ENCODE measurements around the gene FBXO22. TPM values are rescaled to one million over a fixed set of nuclear protein-coding genes. Genes with fewer than 3 reads are reported as not detected.
"Not testable (repeated sequence)": the region's sequence is repeated elsewhere in the genome, so short reads cannot be mapped to it uniquely, and the experiment has no call there.

Gene FBXO22
- polyA plus RNA-seq, 1 donor = 21.7 TPM

GRCh38 chr15:75920079-75920478 is 16.4 kb downstream of the FBXO22 start:
- DNase-seq (ENCODE audit: low read depth) = no peak

- DNase-seq (ENCODE audit: low read depth) = no peak
Observed at GRCh38 chr15:75921732-75922703, 18.3 kb downstream of the FBXO22 start.

- DNase-seq (ENCODE audit: low read depth) = no peak
Observed at GRCh38 chr15:75923756-75924155, 20.1 kb downstream of the FBXO22 start.

GRCh38 chr15:75924576-75924975 is 20.9 kb downstream of the FBXO22 start:
- no peak for DNase-seq (ENCODE audit: low read depth)

- no peak for DNase-seq (ENCODE audit: low read depth)
Observed at GRCh38 chr15:75925440-75925839, 21.8 kb downstream of the FBXO22 start.

- DNase-seq (ENCODE audit: low read depth) = no peak
Observed at GRCh38 chr15:75926931-75927330, 23.3 kb downstream of the FBXO22 start.

GRCh38 chr15:75927601-75928000 is 23.9 kb downstream of the FBXO22 start:
- no peak for DNase-seq (ENCODE audit: low read depth)

DNA sequence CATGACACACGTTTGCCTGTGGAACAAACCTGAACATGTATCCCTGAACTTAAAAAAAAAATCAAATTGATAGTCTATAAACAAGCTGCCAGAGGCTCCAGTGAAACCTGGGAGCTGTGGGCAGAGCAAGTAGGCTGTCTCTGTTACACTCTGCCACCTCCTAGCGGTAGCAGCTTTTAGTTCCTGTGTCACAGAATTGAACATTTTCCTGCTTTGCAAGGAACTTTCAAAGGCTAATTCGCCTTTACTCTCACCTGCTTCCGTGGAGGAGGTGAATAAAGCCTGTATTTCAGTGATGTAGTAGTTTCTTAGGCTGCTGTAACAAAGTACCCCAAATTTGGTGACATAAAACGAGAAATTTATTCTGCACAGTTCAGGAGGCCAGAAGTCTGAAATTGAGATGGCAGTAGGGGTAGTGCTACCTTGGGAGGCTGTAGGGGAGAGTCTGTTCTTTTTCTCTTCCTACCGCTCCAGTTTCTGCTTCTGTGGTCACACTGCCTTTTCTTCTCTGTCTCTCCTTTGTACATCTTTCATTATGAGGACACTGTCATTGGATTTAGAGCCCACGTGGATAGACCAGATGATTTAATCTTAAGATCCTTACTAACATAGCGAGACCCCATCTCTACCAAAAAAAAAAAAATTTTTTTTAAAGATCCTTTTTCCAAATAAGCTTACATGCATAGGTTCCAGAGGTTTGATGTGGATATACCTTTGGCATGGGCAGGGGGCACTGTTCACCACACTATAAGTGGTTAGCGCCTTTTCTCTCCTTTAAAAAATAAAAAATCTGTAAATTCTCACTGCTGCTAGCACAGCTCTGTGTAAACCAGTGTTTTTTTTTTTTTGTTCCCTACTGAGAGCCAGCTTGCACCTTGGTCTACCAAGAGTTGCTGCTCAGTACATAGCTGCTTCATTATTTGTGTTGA is 25.3 kb downstream of the FBXO22 start:
- DNase-seq (ENCODE audit: low read depth) = no peak

GRCh38 chr15:75929799-75930565 is 26.3 kb downstream of the FBXO22 start:
- no peak for DNase-seq (ENCODE audit: low read depth)

DNA sequence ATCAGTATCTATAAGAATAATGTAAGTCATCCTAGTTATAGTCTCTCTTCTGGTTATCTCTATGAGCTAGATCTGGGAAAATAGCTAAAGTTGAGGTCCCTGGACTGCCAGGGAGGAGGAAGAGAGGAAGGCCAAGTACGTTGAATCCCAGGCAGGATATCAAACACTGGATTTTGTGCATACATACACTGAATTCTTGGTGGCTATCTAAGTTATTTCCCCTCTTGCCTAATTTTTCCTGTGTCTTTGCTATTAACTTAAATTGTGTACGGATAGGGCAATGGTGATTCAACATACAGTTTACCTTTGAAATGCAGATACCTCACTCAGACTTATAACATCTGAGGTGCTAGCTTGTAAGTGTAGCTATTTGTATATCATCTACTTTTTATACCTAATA is 27.2 kb downstream of the FBXO22 start:
- no peak for DNase-seq (ENCODE audit: low read depth)

GRCh38 chr15:75942464-75942863 is 38.8 kb downstream of the FBXO22 start:
- DNase-seq (ENCODE audit: low read depth) = no peak

GRCh38 chr15:75943246-75943645 is 39.6 kb downstream of the FBXO22 start:
- DNase-seq (ENCODE audit: low read depth) = no peak

DNA sequence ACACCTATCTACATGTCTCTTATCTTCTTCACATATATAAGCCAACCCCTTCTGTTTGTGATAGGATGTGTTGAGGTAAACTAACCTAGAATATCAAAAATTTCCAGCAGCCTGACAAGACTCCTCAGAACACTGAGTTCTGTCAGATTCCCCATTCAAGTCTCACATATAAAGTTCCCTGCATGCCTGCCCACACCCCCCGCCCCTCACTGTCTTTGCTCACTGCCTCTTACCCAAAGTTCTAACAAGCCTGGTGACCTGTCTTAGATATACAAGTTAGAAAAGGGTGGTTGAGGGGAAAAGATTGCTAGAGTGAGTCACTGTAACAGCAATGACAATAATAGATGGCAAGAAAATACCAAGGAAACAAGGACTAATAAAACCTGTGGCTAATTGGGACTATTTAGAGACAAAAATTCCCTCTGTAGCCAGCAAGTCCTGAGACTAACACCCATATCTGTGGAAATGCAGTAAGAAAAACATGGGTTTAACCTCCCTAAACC is 40.1 kb downstream of the FBXO22 start:
- DNase-seq (ENCODE audit: low read depth) = no peak

- DNase-seq (ENCODE audit: low read depth) = no peak
Observed at GRCh38 chr15:75945953-75946352, 42.3 kb downstream of the FBXO22 start.

DNA sequence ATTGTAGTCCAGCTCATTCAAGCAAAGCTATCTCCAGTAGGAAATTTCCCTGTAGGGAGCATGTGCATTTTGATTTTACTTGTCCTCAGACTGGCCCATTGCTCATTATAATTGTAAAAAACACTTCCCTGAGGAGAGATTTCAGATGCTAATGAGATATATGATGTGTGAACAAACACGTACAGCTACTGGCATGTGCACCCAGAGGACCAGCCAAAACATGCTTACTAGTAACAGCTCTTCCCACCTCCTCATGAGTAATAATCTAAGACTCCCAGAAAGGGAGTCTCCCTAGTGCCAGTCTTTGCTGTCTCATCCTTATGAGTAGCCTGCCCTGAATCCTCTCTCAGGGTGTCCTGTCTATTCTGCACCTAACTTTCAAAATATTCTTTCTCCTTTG is 43.4 kb downstream of the FBXO22 start:
- no peak for DNase-seq (ENCODE audit: low read depth)

DNA sequence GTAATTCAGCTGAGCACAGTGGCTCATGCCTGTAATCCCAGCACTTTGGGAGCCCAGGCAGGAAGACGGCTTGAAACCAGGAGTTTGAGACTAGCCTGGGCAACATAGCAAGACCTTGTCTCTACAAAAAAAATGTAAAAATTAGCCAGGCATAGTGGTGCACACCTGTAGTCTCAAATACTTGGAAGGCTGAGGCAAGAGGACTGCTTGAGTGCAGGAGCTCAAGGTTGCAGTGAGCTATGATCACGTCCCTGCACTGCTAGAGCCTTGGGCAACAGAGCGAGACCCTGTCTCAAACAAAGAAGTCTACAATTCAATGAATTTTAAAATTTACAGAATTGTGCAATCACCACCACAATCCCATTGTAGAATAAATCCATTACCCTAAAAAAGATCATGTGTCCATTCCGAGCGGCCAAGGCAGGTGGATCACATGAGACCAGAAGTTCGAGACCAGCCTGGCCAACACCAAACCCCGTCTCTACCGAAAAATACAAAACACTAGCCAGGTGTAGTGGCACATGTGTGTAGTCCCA is 45.2 kb downstream of the FBXO22 start:
- DNase-seq (ENCODE audit: low read depth) = no peak

- DNase-seq (ENCODE audit: low read depth) = no peak
Observed at GRCh38 chr15:75952525-75952924, 48.8 kb downstream of the FBXO22 start.

GRCh38 chr15:75955720-75956119 is 52.0 kb downstream of the FBXO22 start:
- no peak for DNase-seq (ENCODE audit: low read depth)

GRCh38 chr15:75961331-75961730 is 57.7 kb downstream of the FBXO22 start:
- no peak for DNase-seq (ENCODE audit: low read depth)

GRCh38 chr15:75966073-75966472 is 62.4 kb downstream of the FBXO22 start:
- DNase-seq (ENCODE audit: low read depth) = no peak

- not testable (repeated sequence) for DNase-seq (ENCODE audit: low read depth)
Observed at GRCh38 chr15:75976766-75977165, 73.1 kb downstream of the FBXO22 start.
